ENCODE measurements around the gene RGS9.
"Not testable (repeated sequence)": the region's sequence is repeated elsewhere in the genome, so short reads cannot be mapped to it uniquely, and the experiment has no call there.

The RGS9 gene

DNA sequence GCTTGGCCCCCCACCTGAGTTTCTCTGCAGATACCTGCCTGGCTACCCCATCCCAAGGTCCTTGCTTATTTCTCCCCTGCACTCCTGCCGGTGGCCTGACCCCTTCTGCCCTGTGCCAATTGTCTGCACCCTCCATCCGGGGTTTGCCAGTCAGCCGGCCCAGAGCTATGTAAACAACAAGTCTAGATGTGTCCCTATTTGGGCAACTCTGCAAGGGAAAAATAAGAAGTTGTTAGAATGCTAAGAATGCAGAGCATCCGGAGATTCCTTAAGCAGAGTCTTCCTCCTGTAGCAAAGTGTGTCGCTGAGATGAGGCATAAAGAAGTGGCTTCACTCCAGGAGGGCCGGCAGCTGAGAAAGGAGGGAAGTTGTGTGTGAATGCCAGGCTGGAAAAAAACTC is 46.6 kb downstream of the RGS9 start:
- ATAC-seq (no peak), DNase-seq (no peak)

DNA sequence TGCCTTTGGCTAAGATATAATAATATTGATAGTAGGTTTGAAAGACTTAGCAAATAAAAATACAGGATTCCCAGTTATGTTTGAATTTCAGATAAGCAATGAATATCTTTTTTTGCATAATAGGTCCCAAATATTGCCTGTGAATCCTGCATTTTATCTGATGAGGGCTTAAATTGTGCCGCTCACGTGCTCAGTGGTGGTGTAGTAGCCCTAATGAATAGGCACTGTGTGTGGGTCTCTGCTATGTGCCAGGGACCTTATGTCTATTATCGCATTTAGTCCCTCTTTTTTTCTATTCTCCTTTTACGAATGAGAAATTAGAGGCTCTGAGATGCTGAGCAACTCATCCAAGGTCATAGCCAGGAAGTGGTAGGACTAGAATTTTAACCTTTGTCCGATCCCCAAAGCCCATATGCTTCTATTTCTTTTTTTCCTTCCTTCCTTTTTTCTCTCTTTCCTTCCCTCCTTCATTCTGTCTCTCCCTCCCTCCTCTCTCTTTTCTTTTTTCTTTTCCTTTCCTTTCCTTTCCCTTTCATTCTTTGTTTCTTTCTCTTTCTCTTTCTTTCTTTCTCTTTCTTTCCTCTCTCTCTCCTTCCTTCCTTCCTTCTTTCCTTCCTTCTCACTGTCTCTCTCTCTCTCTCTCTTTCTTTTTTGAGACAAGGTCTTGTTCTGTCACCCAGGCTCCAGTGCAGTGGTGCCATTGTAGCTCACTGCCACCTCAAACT is 47.2 kb downstream of the RGS9 start:
- ATAC-seq (no peak), DNase-seq (no peak)

DNA sequence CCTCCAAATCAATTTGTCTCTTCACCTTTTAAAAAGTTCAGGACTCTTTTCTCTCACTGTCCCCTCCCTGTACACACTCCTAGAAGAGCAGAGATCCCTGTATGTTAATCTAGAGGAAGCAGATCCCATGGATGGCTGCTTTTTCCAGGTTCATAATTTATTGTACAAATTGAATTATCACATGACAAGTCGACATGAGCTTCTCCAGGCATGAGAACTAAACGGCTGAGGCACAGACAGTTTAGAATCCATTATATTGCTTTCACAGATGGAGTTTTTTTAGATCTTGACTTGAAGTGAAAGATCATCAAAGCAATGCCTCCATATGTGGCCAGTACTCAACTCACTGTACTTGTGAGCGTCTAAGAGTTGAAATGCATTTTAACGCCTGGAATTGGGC is 47.9 kb downstream of the RGS9 start:
- no peak for DNase-seq
- ATAC-seq: no peak

- DNase-seq (no peak), ATAC-seq (no peak)
Observed at GRCh38 chr17:65185668-65186382, 48.7 kb downstream of the RGS9 start.

DNA sequence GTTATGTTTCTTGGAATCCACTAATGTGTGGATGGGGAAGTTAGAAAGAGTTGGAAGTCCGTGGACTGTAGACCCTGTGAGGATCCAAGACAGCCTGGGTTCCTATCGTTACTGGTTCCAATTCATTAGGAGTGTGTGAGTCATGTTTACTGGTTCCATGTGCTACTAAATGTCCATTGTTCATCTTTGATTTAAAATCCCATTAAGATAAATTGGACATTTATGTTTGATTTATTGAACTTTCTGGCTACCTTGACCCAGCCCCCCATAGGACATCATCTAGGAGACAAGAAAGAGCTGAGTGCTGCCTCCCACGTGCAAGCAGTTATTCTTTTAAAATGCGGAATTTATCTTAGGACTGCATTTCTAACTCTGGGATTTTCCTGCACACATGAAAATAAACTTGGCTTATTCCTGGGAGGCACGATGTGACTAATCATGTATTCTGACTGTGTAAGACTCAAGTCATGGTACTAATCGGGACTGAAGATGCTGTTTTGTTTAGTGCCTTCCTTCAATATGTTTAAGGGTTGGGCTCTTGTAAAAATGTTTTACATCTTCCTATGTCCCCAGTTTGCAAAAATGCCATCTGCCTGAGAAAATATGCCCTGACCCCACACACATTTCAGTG is 53.4 kb downstream of the RGS9 start:
- DNase-seq: no peak
- no peak for ATAC-seq

DNA sequence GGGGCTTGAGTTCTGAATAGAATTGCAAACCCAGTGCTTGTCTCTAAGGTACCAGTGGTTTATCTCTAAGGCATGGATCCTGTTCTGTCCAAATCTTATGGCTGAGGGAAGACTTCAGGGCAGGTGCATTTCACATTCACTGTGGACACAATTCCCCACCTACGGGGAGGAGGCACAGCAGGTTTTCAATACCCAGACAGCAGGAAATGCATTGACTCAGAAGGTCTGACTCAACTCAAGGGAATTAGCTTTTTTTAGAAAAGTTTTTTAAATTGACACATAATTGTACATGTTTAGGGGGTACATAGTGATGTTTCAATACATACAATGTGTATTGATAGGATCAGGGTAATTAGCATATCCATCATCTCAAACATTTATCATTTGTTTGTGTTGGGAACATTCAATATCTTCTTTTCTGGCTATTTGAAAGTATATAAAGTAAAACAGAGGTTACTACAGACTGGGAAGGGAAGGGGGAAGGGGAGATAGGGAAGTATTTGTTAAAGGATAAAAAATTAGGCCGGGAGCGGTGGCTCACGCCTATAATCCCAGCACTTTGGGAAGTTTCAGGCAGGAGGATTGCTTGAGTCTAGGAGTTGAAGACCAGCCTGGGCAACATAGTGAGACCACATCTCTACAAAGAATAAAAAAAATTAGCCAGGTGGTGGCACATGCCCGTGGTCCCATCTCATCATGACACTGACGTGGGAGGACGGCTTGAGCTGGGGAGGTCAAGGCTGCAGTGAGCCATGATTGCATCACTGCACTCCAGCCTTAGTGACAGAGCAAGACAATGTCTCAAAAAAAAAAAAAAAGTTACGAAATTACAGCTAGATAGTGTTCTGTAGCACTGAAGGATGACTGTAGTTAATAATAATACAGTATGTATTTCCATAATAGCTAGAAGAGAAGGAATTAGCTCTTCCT is 54.9 kb downstream of the RGS9 start:
- DNase-seq: peak; percentile 24
- ATAC-seq: peak; percentile 72

DNA sequence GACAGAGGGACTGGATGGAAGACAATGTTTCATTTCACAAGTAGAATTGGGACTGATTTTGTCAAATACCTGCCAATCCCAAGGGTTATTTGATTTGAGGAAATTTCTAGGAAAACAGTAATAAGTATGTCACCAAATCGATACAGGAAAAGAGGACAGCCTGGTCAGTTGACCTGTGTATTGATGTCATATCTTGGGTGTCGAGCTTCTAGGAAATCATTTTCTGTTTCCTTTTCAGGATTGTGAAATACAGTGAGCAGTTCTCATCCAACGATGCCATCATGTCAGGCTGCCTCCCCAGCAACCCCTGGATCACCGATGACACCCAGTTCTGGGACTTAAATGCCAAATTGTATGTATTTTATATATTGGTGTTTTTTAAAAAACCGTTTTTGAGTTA is 56.1 kb downstream of the RGS9 start:
- no peak for DNase-seq
- no peak for ATAC-seq

GRCh38 chr17:65193716-65194293 is 56.6 kb downstream of the RGS9 start:
- ATAC-seq (no peak), DNase-seq (no peak)

DNA sequence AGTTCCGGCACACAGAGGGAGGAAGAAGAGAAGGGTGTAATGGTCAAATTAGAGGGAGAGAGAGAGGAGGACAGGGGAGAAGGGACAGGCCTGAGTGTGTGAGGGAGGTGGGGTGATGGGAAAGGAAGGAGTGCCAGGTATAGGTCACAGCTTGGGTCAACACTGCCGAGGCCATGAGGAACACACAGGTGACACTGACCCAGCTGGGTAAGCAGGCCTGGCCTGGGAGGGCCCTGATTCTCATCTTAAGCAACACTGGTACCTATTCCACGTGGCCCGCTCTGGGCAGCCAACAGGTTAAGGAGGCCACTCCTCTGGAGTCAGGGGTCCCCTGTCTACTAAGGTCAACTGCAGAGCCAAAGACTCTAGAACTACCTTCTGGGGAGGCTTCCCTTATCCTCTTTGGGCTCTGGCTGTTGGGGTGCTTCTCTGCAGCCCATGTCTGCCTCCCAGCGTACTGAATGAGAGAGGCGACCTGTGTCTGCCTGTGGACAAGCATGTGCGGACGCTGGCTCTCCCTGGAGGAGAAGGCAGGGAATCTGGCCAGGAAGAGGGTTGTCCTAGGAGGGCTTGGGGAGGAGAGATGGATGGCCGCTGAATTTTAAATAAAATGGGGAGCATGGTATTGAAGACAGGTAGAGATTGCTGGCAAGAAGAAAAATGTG is 57.6 kb downstream of the RGS9 start:
- no peak for ATAC-seq

GRCh38 chr17:65195716-65196115 is 58.5 kb downstream of the RGS9 start:
- ATAC-seq (no peak), DNase-seq (no peak)

More for the DNA sequence above, 57.6 kb downstream of the RGS9 start:
- DNase-seq: no peak

DNA sequence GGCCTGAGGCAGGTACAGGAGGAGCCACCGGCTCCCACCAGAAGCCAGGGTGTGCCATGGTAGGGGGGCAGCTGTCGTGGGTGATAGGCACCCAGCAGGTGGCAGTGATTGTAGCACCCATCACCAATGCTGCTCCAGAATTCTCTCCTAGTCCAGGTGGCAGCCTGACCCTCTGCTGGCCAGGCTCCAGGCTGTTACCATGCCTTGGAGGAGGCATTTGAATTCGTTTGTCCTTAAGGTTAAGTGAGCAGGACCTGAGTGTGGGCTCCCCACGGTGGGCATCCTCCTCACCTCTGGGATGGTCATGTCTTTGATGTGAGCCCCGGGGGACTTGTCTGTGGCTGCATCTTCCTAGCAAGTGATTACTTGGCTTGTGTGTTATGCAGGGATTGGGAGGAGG is 59.4 kb downstream of the RGS9 start:
- no peak for DNase-seq
- ATAC-seq: no peak

GRCh38 chr17:65197201-65197600 is 60.0 kb downstream of the RGS9 start:
- DNase-seq (no peak), ATAC-seq (peak; percentile 29)

DNA sequence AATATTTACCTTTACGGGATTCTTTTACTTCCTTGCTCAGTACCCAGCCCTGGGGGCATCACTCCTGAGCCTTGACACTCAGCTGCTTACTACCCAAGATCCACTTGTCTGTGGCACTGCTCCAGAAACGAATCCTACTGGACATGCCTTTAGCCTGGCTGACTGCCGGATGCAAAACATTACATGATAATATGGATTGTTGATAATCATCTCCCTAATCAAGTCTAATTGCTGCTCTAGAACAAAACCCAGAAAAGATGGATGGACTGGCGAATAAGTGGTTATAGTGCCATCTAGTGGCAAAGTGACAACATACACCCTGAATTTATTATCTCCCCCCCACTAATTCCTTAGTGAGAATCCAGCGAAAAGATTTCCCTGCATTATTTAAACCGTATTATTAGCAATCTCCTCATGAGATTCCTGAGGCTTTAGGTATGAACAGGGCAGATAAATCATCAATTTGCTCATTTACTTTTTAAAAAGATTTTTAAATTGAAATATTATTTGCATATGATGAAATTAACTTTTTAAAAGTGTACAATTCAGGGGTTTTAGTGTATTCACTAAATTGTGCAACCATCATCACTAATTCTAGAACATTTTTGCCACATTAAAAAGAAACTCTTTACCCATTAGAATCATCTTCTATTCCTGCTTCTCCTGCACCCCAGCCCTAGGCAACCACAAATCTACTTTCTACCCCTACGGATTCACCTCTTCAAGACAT is 61.6 kb downstream of the RGS9 start:
- DNase-seq (no peak), ATAC-seq (peak; percentile 33)

DNA sequence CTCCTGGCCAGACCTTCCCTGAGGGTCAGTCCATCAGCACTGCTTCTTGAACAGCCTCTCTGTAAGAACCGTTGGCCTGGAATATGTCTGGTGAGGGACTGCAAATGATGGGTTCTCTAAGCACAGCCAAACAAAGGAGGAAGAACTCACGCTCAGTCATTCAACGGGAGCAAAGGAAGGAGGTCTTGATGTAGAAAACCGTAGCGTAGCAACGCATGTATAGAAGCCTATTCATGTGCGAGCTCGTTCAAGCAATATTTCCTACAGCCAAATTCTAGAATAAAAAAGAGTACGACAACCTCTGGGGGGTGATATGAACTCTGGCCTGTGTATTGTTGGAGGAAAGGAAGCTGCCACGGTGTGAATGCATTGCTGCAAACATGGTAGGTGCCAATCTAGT is 64.2 kb downstream of the RGS9 start:
- no peak for ATAC-seq
- no peak for DNase-seq

GRCh38 chr17:65202844-65203571 is 65.8 kb downstream of the RGS9 start:
- ATAC-seq (no peak), DNase-seq (no peak)

DNA sequence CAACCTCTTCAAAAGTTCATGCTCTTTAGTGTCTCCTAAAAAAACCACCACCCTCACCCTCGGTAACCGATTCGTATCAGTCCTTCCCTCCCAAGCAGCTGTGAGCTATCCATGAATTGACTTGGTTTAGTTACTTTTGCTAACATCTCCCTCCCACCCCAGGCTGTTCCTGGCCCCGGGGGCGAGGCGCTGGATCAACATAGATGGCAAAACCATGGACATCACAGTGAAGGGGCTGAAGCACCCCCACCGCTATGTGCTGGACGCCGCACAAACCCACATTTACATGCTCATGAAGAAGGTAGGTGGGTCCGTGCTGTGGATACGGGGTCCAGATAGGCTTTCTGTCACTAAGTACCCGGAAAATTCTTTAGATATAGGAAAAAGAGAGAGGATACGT is 66.8 kb downstream of the RGS9 start:
- DNase-seq: no peak
- no peak for ATAC-seq

- no peak for ATAC-seq
- DNase-seq: no peak
Observed at GRCh38 chr17:65205655-65206054, 68.5 kb downstream of the RGS9 start.

- not testable (repeated sequence) for DNase-seq
- peak; percentile 64 for ATAC-seq
Observed at GRCh38 chr17:65207448-65207847, 70.3 kb downstream of the RGS9 start.

GRCh38 chr17:65208717-65209116 is 71.5 kb downstream of the RGS9 start:
- ATAC-seq (no peak), DNase-seq (no peak)

DNA sequence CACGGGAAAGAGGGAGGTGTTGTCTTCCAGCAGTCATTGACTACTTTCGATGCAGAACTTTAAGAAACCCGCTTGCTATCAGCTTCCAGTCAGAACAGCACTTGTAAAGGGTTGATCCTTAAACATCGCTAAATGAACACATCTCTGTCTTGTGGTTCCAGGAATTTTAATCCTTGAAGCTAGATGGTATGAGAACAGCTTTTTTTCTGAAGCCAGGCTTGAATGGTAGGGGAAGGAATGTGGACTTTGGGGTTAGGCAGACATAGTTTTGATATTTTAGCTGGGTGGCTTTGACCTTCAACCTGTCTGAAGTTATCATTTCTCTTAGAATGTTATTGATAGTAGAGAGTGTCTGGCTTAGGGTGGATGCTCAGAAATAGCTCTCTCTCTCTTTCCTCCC is 81.1 kb downstream of the RGS9 start:
- no peak for ATAC-seq
- no peak for DNase-seq
